Right kidney (tissue), 1 donor: ENCODE measurements around the gene GRIK3.
"Not testable (repeated sequence)": the region's sequence is repeated elsewhere in the genome, so short reads cannot be mapped to it uniquely, and the experiment has no call there.

Experiments
- DNase-seq: peaks from one replicate; pipeline ENCODE4 v3.0.0-alpha.2; 2016

Gene GRIK3

GRCh38 chr1:36778740-36779139 lies 255.6 kb downstream of the GRIK3 start:
- DNase-seq, result no peak

DNA sequence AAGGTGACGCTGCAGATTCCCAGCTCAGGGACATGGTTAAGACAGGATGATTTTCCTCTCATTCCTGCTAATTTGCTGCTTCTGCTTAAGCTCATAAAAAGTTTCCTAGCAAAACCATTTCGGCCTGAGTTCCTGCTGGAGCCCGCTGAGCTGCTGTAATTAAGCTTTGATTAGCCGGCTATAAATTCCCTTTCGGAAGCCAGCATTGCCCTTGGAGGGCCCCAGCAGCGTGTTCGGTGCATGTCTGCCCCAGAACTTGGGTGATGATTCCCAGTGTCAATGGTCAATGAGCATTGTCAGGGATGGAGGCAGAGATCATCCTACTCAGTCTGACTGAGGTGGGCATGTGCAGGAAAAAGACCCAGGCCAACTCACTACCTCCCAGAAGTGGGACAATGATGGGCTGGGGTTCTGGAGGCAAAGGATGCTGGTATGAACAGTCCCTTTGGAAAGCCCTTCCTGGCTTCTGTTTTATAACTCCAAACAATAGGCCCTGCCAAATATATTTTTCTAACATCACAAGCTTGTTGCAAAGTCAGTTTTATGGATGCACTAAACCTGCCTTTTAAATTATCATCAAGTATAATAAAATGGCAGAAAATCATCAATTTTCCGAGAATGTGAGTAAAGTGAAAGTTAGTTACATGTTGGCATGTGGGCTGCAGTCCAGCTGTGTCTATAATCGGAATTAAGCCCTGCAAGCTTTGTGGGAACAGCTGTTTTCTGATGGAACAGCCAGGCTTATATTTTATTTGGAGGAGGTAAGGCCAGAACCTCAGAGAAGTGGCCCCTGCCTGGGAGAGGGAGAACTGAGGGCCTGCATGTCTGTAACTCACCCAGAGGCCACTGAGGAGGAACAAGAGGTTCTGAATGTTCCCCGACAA lies 257.1 kb downstream of the GRIK3 start:
- DNase-seq, result peak; percentile 41

DNA sequence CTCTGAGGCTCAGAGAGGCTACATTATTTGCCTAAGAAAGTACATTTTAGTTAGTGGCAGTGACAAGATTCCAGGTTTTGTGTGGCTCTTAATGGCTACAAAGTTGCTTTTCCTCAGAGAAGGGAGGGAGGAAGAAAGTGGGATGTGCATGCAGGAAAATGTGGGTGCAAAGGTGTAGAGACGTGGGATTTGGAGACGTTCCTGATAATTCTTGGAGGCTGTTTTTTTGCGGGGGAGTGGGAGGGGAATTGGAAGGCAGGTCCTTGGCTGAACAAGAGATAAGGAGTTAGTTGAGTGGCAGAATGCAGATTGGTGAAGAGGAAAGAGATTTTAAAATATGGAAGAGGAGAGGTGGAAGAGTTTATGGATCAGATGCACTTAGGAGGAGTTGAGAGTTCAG lies 258.1 kb downstream of the GRIK3 start:
- no peak for DNase-seq

- DNase-seq, result no peak
Observed at GRCh38 chr1:36775716-36776115, 258.6 kb downstream of the GRIK3 start.

DNA sequence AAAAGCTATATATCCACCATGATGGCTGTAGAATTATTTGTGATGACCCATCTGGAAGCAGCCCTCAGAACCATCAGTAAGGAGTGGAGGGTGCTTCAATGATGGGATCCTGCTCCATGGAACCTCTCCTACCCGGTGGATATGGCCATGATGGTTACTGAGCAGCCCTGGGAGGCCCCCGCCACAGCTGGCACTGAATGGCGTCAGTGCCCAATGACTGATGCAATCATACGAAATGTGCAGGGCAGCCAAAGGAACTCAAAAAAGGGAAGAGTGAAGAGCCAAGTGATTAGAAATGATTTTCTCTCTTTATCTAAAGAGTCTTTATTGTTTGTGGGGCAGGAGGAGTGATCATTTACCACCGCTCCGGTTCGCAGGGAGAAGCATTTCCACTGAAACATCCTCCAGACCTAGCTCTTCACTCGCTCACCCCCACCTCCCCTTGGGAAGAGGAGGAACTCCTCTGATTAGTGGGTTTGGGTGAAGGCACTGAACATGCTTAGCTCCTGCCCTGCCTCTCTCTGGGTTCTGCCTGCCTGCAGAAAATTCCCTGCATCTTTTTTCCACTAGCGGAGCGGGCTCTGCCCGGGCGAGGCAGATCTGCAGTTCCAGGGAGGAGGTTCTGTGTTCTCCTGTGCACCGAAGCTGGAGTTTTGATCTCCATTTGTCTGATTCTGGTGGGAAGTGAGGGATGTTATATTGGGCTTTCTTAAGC lies 260.3 kb downstream of the GRIK3 start:
- DNase-seq, result no peak

GRCh38 chr1:36772647-36773495 lies 261.4 kb downstream of the GRIK3 start:
- no peak for DNase-seq

DNA sequence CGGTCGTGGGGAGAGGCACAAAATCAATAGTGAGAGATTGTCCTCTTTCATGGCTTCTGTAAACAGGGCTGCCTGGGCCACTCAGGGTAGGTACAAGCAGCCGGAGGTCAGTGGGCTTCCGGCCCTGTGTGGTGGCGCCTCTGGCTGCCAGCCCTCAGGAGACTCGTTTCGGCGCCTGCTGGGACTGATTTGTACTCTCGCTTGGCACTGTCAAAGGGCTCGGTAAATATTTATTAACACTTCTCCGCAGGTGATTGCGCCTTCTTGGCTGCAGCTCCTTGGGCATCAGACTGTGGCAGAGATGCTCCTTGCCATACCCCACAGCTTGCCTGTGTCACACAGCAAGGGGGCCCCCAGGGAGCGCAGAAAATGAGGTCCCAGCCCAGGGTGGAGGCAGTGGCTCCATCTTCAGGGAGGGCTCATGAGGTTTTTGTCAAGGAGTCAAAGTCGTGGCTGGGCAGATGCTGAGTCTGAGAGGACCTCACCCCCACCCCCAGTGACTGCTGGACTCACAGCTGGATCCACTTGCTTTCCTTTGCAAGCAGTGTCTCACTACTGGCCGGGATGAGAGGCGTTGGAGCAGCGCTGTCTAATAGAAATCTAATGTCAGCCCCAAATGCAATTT lies 262.5 kb downstream of the GRIK3 start:
- no peak for DNase-seq

DNA sequence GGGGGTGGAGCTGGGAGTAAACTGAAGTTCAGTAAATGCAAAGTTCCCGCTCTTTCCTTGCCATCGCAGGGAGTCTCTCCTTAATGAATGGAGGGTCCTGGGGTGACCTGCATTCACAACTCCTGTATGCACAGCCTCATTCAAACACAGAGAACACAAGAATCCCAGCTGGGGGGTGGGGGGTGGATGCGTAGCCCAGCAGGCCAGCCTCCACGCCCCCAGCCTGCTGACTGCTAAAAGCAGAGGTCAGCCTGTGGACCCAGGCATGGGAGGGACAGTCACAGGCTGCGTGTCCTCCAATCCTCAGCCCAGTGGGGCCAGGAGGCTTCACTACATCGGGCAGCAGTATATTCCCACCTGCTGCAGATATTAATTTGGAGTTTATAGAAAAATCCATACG lies 263.1 kb downstream of the GRIK3 start:
- DNase-seq, result no peak

- DNase-seq, result no peak
Observed at GRCh38 chr1:36769886-36770830, 264.2 kb downstream of the GRIK3 start.

GRCh38 chr1:36768486-36769178 lies 265.7 kb downstream of the GRIK3 start:
- no peak for DNase-seq

DNA sequence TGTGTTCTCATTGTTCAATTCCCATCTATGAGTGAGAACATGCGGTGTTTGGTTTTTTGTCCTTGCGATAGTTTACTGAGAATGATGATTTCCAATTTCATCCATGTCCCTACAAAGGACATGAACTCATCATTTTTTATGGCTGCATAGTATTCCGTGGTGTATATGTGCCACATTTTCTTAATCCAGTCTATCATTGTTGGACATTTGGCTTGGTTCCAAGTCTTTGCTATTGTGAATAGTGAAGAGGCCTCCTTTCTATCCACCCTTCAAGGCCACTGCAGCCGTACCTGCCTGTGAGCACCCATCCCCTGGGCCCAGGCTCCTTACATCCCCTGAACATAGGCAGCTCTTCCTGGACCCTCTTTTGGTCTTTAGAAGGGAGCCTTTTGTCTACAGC lies 266.9 kb downstream of the GRIK3 start:
- not testable (repeated sequence) for DNase-seq

DNA sequence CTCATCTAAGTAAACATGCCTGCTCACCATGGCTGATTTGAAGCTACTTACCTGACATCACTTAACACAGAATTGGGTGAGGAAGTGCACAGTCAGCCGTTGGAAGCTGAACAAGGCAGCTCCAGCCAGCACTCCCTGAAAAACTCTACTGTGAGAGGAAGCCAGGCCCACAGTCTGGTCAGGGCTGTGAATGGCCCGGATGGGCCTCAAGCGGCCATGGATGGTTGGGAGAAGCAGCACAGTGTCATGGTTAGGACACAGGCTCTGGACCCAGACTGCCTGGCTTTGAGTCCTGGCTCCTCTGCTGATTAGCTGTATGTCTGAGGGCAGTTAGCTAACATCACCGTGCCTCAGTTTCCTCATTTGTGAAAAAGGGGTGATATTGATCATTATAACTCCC lies 267.8 kb downstream of the GRIK3 start:
- DNase-seq, result no peak

DNA sequence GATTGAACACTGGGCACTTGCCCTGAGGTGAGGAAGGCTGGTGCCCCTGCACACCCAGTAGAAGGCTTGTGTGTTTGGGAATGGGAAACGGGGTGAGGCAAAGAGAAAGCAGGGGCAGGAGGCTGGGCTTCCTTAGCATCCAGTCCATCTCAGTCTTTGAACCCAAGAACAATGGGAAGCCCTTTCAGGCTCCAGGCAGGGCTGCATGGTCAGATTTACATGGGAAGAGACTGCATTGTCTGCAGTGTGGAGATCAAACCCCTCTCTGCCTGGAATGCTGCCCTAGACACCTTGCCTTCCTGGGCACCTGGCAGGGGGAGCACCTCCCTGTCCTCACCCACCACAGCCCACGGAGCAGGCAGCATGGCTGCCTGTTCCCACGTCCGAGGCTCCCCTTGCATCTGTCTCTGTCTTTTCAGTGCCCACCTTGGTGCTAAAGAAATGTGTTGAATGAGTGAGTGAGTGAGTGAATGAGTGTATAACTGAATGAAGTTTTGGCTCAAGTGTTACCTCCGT lies 268.5 kb downstream of the GRIK3 start:
- DNase-seq, result no peak

DNA sequence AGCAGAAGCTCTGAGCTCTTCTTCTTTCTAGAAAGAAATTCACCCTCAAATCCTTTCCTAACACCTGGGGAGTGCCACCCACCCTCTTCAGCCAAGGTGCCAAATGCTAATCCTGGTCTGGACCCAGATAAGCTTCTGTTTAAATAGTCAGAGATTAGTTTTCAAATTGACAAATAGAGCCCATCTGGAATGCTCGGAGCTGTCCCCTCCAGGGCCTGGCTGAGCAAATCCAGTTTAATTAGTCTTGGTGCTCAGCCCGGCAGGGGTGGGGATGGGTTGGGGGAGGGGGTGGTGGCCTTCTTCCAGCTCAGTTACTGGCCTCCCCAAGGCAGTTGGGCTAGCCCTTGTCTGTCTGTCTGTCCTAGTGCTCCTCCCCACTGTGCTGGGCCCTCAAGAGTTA lies 269.5 kb downstream of the GRIK3 start:
- no peak for DNase-seq

DNA sequence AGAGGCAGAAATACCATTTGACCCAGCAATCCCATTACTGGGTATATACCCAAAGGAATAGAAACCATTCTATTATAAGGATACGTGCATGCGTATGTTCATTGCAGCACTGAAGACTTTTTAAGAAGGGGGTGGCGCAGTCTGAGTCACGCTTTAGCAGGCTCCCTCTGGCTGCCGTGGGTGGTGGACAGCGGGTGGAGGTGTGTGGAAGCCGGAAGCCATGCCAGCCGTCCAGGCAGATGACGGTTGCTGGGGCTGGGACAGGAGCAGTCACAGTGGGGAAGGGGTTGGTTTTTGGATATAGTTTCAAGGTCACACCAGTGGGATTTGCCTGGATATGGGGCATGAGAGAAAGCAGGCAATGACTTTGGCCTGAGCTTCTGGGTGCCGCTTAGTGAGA lies 270.5 kb downstream of the GRIK3 start:
- no peak for DNase-seq

- no peak for DNase-seq
Observed at GRCh38 chr1:36762174-36762573, 272.1 kb downstream of the GRIK3 start.

DNA sequence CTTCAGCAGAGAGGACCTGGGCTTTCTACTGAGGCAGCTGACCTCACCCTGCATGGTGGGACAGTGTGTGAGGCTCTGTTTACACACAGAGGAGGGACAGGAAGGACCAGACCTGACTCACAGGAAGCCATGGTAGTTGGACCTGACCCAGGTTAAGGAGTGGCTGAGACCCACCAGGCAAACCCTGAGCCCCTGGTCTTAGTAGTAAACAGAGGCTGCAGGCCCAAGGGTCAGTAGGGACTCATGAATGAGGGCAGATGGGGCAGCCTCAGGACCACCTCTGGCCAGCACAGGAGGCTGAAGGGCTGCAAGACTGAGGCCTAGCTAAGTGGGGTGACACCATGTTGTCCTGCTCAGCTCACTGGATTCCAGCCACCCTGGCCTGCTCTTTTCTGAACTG lies 273.2 kb downstream of the GRIK3 start:
- DNase-seq, result no peak

DNA sequence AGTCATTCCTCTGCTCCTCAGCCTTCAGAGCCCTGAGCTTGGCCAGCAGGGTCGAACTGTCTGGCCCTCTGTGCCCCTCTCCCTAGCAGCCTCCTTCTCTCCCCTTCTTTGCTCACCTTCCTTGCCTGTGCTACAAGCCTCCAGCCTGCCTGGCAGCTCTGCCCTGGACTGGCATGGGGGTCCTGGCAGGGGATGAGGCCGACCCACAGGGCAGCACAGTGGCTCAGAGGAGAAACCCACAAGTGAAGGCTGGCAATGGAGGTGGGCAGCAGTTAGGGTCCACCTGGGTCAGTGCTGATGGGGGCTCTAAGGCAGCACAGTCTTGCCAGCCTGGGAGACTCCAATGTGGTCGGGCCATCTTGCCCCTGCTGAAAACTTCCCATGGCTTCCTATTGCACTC lies 274.2 kb downstream of the GRIK3 start:
- DNase-seq, result no peak

GRCh38 chr1:36759355-36759754 lies 275.0 kb downstream of the GRIK3 start:
- DNase-seq, result no peak
